GM19238 (cell line): ENCODE results near the gene KIF26A.

ENCODE experiments used
- DNase-seq: peaks from one replicate; pipeline ENCODE4 v3.0.0; 2011; ENCODE audit warnings: low spot score; ENCODE audit not compliant: insufficient read length

KIF26A gene

GRCh38 chr14:104190396-104191000 is 52.1 kb downstream of the KIF26A start:
- DNase-seq = no peak

GRCh38 chr14:104191409-104191997 is 53.1 kb downstream of the KIF26A start:
- no peak for DNase-seq

GRCh38 chr14:104192146-104192882 is 53.9 kb downstream of the KIF26A start:
- DNase-seq = no peak

- no peak for DNase-seq
Observed at GRCh38 chr14:104192883-104193245, 54.5 kb downstream of the KIF26A start.

GRCh38 chr14:104194016-104194415 is 55.6 kb downstream of the KIF26A start:
- no peak for DNase-seq

- no peak for DNase-seq
Observed at GRCh38 chr14:104194716-104195115, 56.3 kb downstream of the KIF26A start.

- no peak for DNase-seq
Observed at GRCh38 chr14:104195361-104195760, 57.0 kb downstream of the KIF26A start.

- no peak for DNase-seq
Observed at GRCh38 chr14:104195878-104196277, 57.5 kb downstream of the KIF26A start.

- DNase-seq = no peak
Observed at GRCh38 chr14:104196461-104197140, 58.2 kb downstream of the KIF26A start.

- DNase-seq = no peak
Observed at GRCh38 chr14:104197449-104198247, 59.3 kb downstream of the KIF26A start.

- DNase-seq = no peak
Observed at GRCh38 chr14:104199266-104199895, 61.0 kb downstream of the KIF26A start.

GRCh38 chr14:104200106-104200505 is 61.7 kb downstream of the KIF26A start:
- no peak for DNase-seq

GRCh38 chr14:104200591-104200990 is 62.2 kb downstream of the KIF26A start:
- DNase-seq = no peak

GRCh38 chr14:104201063-104201462 is 62.7 kb downstream of the KIF26A start:
- no peak for DNase-seq

GRCh38 chr14:104201496-104201895 is 63.1 kb downstream of the KIF26A start:
- no peak for DNase-seq

GRCh38 chr14:104202259-104203070 is 64.1 kb downstream of the KIF26A start:
- DNase-seq = no peak

GRCh38 chr14:104203071-104203425 is 64.7 kb downstream of the KIF26A start:
- no peak for DNase-seq

GRCh38 chr14:104204660-104205149 is 66.3 kb downstream of the KIF26A start:
- DNase-seq = no peak

GRCh38 chr14:104205781-104206180 is 67.4 kb downstream of the KIF26A start:
- DNase-seq = no peak
